ENCODE results near the gene RAPGEF6.
"Not testable (repeated sequence)": the region's sequence is repeated elsewhere in the genome, so short reads cannot be mapped to it uniquely, and the experiment has no call there.

RAPGEF6 gene

DNA sequence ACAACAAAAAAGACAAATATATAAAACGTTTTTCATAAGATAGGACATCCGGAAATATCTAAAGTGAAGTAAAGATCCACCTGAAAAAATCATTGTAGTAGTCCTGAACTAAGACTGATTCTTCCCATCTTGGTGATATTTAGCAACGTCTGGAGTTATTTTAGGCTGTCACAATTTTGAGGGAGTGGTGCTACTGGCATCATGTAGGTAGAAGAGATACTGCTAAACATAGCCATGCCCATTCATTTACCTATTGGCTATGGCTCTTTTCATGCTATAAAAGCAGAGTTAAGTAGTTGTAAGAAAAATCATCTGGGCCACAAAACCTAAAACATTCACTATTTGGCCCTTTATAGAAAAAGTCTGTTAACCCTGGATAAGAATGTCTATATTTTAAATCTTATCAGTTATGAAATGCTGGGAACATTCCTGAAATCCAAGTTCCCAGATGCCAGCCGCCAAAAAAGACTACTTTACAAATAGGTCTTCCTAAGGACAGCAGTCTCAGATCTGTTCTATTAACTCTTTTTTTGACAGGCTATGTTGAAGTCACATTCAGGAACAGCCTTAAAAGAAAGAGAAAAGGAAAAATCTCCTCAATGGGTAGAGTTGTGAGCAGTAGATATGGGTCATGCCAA lies 27.0 kb downstream of the RAPGEF6 start:
- peak; percentile 55 for DNase-seq

DNA sequence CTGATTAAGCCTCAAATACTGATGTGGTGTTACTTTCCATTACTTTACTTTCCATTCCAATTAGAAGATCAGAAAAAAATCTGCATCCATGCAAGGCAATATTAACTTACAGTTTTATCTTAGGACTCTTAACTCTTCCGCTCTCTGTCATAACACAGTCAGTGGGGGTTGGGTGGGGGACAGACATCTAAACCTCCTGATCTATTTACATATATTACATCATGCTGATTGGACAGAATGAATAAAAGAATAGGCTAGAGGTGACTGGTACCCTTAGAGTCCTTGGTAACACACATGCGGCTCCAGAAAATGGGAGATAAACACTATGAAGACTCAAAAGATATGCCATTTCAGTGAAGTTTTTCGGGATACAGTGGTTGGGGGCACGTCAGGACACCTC lies 27.6 kb downstream of the RAPGEF6 start:
- DNase-seq, result no peak

DNA sequence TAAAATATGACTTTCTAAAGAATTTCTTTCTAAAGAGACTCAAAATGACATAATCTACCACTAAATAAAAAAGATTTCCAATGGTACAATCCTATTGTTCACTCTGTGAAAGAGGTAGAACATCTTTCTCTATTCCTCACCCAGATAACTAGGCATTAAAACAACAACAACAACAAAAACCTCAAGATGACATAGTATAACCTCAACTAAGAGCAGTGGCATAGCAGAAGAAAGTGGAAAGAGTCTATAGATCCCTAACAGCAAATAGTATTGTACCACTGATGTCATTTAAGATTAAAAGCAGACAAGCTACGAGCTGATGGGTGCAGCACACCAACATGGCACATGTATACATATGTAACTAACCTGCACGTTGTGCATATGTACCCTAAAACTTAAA lies 29.9 kb downstream of the RAPGEF6 start:
- no peak for DNase-seq

DNA sequence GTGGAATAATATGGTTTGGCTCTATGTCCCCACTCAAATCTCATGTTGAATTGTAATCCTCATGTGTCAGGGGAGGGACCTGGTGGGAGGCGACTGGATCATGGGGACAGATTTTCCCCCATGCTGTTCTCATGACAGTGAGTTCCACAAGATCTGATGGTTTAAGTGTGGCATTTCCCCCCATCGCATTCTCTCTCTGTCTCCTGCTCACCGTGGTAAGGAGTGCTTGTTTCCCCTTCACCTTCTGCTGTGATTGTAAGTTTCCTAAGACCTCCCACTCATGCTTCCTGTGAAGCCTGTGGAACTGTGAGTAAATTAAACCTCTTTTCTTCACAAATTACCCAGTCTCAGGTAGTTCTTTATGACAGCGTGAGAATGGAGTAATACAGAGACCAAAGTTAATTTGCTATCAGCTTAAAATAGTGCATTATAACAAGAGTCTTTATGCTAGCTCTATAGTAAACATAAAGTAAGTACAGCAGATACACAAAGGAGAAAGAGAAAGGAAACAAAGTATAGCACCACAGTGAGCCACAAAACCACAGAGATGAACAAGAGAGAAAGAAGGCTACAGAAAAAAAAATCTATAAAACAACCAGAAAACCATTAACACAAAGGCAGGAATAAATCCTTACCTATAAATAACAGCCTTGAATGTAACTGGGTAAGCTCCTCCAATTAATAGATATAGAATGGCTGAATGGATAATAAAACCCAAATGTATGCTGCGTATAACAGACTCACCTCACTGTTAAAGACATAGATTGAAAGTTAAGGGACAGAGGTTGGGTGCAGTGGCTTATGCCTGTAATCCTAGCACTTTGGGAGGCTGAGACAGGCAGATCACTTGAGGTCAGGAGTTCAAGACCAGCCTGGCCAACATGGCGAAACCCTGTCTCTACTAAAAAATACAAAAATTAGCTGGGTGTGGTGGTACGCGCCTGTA lies 39.7 kb downstream of the RAPGEF6 start:
- no peak for DNase-seq

DNA sequence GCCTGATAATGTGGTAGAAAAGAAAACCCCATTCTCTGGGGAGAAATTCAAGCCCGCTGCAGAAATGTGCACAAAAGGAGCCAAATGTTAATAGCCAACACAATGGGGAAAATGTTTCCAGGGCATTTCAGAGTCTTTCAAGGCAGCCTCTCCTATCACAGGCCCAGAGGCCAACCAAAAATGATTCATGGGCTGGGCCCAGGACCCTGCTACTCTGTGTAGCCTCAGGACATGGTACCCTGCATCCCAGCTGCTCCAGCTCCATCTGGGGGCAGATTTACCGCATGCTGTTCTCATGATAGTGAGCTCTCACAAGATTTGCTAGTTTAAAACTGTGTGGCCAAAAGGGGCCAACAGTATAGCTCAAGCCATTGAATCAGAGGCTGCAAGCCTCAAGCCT lies 41.1 kb downstream of the RAPGEF6 start:
- no peak for DNase-seq

DNA sequence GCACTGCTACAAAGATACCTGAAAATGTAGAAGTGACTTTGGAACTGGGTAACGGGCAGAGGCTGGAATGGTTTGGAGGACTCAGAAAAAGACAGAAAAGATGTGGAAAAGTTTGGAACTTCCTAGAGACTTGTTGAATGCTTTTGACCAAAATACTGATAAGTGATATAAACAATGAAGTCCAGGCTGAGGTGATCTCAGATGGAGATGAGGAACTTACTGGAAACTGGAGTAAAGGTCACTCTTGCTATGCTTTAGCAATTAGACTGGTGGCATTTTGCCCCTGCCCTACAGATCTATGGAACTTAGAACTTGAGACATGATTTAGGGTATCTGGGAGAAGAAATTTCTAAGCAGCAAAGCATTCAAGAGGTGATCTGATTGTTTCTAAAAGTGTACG lies 41.6 kb downstream of the RAPGEF6 start:
- not testable (repeated sequence) for DNase-seq

DNA sequence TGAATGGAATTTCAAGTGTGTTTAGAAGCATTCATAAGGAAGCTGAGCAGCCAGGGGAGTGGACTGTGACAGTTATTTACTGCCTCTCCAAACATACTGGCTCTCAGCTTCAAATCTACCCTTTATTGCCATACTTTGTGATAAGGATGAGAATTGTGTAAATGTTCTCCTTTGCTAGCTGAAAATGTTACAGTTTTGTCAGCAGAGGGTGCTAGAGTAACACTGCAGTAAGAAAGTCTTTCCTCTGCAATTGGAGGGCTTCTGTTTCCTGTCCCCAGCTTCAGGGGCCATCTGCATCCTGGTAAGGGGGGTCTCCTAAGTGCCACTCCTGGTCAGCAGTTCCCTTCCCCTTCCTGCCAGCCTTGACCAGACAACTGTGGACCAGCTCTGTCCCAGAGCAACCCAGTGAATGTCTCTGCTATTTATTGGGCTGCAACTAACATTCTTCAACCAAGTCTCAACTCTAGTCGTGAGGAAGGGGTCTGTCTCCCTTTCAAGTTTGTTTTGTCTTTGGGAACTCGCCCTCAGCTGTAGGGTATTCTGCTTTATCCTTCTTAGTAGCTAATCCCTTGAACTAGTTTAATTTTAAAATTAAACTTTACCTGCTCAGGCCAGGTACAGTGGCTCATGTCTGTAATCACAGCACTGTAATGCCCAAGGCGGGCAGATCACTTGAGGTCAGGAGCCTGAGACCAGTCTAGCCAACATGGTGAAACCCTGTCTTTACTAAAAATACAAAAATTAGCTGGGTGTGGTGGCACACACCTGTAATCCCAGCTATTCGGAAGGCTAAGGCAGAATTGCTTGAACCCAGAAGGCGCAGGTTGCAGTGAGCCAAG lies 45.3 kb downstream of the RAPGEF6 start:
- peak; percentile 65 for DNase-seq

DNA sequence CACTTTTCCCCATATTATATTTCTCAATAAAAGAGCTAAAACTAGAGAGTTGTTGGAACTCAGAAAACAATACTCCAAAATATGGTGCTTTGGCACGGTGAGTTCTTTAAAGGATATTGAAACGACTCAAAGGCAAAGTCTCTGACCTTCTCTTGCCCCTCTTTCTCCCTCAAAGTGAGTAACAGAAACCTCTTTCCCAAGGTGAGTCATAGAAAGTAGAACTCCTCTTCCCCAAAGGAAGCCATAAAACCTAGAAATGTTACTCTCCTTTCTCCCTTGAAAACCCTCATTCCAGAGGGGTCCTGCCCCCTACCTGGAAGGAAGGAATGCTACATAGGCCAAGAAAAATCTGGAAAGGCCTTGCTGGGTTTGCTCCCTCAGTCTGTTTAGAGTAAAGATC lies 47.5 kb downstream of the RAPGEF6 start:
- DNase-seq, result no peak

DNA sequence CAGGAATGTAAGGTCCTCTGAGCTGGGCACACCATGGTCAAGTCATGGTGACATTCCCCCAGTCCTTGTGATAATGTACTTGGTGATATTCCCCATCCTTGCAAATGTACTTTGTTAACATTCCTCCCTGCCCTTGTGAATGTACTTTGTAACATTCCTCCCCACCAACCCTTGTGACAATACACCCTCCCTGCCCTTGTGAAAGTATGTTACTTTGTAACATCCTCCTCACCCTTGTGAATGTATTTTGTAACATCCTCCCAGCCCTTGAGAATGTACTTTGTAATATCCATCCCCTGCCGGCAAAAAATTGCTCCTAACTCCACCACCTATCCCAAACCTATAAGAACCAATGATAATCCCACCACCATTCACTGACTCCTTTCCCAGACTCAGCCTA lies 53.3 kb downstream of the RAPGEF6 start:
- DNase-seq, result peak; percentile 2

DNA sequence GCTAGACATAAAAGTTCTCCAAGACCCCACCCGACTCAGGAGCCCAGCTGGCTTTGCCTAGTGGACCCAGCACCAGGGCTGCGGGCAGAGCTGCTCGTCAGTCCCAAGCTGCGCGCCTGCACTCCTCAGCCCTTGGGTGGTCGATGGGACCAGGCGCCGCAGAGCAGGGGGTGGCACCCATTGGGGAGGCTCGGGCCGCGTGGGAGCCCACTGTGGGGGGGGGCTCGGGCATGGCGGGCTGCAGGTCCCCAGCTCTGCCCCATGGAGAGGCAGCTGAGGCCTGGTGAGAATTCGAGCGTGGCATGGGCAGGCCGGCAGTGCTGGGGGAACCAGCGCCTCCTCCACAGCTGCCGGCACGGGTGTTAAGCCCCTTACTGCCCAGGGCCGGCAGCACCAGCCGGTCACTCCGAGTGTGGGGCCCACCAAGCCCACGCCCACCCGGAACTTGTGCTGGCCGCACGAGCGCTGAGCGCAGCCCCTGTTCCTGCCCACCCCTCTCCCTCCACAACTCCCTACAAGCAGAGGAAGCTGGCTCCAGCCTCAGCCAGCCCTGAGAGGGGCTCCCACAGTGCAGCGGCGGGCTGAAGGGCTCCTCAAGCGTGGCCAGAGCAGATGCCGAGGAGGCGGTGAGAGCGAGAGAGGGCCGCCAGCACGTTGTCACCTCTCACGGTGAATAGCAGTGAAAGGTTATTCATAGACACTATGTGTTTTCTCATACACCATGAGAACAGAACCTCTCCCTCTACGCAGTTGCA lies 54.9 kb downstream of the RAPGEF6 start:
- DNase-seq, result no peak

DNA sequence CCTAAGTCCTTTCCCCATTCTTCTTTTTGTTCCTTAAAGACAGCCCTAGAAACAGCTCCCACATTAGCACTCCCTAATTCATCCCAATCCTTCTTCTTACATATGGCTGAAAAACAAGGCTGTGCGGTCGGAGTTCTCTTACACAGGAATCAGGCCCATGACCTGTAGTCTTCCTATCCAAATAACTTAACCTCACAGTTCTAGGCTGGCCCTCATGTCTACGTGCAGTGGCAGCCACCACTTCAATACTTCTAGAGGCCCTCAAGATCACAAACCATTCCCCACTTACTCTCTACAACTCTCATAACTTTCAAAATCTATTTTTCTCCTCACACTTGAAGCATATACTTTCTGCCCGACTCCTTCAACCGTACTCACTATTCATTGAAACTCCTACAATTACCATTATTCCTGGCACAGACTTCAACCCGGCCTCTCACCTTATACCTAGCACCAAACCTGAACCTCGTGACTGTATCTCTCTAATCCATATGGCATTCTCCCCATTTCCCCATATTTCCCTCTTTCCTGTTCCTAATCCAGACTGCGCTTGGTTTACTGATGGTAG lies 59.3 kb downstream of the RAPGEF6 start:
- no peak for DNase-seq

DNA sequence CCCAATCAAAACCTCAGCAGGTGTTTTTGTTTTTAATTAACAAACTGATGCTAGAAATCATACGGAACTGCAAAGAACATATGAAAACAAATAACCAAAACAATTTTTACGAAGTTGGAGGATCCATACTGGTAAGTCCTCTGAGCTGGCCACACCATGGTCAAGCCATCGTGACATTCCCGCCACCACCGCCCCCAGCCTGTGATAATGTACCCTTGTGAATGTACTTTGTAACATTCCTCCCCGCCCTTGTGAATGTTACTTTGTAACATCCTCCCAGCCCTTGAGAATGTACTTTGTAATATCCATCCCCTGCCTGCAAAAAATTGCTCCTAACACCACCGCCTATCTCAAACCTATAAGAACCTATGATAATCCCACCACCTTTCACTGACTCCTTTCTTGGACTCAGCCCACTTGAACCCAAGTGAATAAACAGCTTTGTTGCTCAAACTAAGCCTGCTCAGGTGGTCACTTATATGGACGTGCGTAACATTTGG lies 63.3 kb downstream of the RAPGEF6 start:
- no peak for DNase-seq

DNA sequence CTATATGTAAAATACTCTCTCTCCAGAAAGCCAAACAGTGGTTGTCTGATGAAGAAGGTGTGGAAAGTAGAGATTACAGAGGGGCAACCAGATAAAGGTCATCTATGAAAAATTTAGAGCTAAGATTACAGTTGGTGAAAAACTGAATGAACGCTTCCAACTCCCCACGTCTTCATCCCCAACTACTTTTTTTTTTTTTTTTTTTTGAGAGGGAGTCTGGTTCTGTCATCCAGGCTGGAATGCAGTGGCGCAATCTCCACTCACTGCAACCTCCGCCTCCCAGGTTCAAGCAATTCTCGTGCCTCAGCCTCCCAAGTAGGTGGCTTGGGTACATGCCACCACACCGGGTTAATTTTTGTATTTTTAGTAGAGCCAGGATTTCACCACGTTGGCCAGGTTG lies 64.3 kb downstream of the RAPGEF6 start:
- no peak for DNase-seq

DNA sequence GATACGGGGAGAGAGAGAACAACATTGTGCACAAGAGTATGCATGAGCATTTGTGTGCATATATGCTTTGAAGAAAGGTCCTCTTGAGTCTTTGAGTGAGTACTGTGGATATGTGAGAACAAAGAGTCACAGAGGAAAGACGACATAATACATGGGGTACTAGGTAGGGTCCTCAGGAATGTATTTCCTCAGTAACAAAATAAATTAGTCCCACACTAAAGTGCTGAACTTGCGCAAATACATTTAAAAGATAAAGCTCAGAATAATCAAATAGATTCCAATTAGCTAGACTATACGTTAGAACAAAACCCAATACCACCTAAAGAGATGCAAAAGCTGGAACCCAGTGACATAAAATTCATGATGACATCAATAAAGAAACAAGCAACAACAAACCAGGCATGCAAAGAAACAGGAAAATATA lies 70.8 kb downstream of the RAPGEF6 start:
- DNase-seq, result no peak

DNA sequence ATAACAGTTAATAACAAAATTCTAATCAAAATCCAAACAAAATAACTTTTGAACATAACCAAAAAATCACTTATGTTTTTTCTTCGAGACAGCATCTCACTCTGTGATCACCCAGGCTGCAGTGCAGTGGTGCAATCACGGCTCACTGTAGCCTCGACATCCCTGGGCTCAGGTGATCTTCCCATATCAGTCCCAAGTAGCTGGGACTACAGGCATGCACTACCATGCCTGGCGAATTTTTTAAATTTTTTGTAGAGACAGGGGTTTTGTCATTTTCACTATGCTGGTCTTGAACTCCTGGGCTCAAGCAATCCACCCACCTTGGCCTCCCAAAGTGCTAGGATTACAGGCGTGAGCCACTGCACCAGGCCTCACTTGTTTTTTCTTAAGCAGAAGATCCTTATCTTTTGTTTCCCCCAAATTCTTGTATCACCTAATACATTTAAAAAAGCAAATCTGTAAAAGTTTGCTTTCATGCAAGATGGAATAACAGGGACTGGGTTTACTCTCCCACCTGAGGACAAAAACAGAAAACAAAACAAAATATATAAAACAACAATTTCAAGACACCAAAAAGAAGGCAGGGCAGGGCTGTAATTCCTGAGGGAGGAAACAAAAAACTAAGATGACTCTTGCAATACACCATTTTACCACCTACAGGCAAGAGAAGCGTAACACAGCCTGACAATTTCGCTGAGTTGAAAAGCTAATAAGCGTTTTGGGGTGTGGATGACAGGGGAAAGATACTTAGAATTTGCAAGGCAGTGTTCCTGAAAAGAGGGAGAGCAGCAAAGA lies 71.4 kb downstream of the RAPGEF6 start:
- DNase-seq, result no peak

DNA sequence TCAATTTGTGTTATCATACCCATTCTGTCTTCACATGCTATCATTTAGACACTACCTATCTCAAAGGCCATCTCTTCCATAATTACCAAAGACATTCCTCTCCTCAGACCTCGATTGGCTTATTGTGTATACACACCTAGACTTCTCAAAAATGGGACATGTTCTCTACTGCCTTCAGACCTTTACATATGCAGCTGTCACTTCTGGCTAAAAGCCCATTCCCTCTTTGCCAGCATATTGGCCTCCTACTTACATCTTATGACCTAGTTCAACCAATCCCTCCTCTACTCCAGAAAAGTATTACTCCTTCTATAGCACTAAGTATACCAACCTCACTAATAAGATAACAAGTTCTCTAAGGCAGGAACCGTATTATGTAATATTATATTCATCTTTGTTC lies 84.4 kb downstream of the RAPGEF6 start:
- no peak for DNase-seq

DNA sequence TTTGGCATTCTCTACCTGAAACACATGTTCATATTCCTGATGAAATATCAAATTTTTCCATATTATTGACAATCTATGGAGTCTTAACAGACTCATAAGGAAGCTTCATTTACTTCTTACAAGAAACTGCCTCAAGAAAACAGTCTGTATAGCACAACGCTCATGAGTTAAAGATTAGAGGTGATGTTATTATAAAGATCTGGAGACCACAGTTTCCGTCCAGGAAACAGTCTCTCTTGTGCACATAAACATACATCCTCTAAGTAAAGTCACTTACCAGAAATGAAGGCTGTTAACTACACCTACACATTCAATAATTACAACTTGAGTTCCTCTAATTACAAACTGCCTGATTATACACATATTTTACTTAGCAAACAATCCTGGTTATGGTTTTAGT lies 86.9 kb downstream of the RAPGEF6 start:
- no peak for DNase-seq

DNA sequence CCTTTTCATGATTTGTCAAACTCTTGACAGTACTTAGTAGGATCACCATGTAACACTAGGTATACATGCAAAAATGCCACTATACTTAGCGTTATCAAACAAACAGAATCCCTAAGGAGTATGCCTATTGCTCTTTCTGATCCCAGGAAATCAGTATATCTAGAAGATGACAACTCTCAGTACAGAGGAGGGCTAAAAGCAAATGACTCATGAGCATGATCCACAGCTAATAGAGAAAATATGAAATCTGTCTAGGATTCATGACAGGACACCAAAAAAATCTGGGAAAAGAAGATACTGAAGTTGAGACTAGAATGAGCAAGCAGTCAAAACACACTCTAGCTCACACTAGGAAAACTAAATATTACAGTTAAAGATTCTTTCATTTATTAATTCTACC lies 89.2 kb downstream of the RAPGEF6 start:
- DNase-seq, result peak; percentile 83

DNA sequence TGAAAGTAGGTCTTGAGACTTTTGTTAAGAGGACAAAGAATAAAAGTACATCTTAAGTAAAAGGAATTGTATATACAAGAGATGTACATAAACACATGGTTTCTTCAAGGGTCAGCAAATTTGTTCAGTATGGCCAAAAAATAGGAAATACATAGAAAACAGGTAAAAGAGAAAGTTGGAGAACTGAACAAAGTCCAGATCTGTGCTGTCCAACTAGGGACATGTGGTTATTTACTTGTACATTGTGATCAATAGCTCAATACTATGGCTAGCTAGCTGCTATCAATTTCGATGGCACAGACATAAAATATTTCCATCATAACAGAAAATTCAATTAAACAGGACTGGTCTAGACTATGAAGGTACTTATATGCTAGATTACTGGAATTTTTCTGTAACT lies 92.3 kb downstream of the RAPGEF6 start:
- no peak for DNase-seq

DNA sequence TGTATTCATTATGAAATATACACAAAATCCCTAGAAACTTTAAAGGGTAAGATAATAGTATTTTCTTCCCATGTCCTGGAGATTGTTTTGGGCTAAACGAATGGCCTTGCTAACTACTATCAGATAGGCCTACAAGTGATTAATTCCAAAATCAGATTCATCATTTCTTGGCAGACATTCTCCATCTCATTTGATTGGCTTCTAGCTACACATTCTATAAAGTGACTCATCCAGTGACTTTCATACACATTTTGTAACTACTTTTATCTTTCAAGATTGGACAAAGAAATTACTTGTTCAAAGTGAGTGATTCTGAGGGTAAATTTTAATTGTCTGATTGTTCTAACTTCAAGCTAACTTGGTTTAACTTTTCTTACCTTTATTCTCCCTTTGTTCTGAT lies 93.3 kb downstream of the RAPGEF6 start:
- peak; percentile 60 for DNase-seq

DNA sequence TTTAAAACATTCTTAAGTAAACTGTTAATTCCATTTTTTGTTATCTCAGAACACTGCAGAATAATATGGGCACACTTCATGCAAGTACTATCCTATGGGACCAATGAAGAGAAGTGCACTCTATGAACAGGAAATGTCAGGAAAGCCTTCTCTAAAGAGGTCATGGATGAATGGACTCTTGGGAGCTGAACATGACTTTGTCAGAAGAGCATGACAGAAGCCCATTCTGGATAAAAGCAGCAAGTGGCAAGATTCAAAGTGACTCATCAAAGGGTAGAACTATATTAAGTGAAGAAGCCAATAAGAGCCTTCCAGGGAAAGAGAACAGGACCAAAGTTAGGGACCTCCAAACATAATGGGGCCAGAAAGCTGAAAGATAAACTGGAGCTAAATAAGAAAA lies 94.0 kb downstream of the RAPGEF6 start:
- no peak for DNase-seq

All from fibroblast of skin of scalp (primary cell).